DND-41 (cell line): Measurements from ENCODE around the gene RFC5.

Source experiments
- EZH2 ChIP-seq: IDR thresholded peaks from 3 replicates; pipeline ENCODE4 v1.6.1; 2012; ENCODE audit warnings: borderline replicate concordance, low read depth, mild to moderate bottlenecking, moderate library complexity, low read length, inconsistent platforms; ENCODE audit not compliant: severe bottlenecking
- TF ChIP-seq, protein P1 (sequence below): IDR thresholded peaks from 2 replicates; pipeline ENCODE4 v1.5.1; 2012; ENCODE audit warnings: borderline replicate concordance, low read length, moderate library complexity, mild to moderate bottlenecking; ENCODE audit not compliant: poor library complexity, severe bottlenecking; ENCODE audit errors: extremely low read depth

DNA sequence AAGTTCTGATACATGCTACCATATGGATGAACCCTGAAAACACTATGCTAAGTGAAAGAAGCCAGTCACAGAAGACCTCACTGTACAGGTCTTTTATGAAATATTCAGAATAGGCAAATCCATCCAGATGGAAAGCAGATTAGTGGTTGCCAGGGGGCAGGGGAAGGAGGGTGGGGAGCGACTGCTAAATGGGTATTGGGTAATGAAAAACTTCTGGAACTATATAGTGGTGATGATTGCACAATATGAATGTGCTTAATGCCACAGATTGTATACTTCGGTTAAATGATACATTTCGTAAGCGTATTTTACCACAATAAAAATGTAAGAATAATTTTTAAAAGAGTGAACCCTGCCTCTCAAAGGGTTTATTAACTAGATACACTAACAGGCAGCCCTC, 35.9 kb upstream of the RFC5 start:
- TF ChIP-seq, protein P1, sequence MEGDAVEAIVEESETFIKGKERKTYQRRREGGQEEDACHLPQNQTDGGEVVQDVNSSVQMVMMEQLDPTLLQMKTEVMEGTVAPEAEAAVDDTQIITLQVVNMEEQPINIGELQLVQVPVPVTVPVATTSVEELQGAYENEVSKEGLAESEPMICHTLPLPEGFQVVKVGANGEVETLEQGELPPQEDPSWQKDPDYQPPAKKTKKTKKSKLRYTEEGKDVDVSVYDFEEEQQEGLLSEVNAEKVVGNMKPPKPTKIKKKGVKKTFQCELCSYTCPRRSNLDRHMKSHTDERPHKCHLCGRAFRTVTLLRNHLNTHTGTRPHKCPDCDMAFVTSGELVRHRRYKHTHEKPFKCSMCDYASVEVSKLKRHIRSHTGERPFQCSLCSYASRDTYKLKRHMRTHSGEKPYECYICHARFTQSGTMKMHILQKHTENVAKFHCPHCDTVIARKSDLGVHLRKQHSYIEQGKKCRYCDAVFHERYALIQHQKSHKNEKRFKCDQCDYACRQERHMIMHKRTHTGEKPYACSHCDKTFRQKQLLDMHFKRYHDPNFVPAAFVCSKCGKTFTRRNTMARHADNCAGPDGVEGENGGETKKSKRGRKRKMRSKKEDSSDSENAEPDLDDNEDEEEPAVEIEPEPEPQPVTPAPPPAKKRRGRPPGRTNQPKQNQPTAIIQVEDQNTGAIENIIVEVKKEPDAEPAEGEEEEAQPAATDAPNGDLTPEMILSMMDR, result no peak
- no peak for TF ChIP-seq EZH2
